HG02981 (cell line): ENCODE data around the gene SATB2.

Experiments
- ATAC-seq: cut with Tn5 transposase; IDR thresholded peaks from one replicate; pipeline ENCODE4 v1.9.1; 2021; ENCODE audit warnings: mild to moderate bottlenecking, moderate library complexity; ENCODE audit not compliant: unreplicated experiment

Gene SATB2

GRCh38 chr2:199455210-199455544 is 2.6 kb downstream of the SATB2 start:
- no peak for ATAC-seq

GRCh38 chr2:199452991-199453379 is 4.8 kb downstream of the SATB2 start:
- no peak for ATAC-seq

- ATAC-seq: no peak
These were observed 5.3 kb downstream of the SATB2 start for GRCh38 chr2:199452260-199452990.

GRCh38 chr2:199449956-199450355 is 7.8 kb downstream of the SATB2 start:
- no peak for ATAC-seq

- no peak for ATAC-seq
These were observed 8.3 kb downstream of the SATB2 start for GRCh38 chr2:199449455-199449854.

GRCh38 chr2:199446996-199447576 is 10.7 kb downstream of the SATB2 start:
- ATAC-seq: no peak

- ATAC-seq: no peak
These were observed 13.0 kb downstream of the SATB2 start for GRCh38 chr2:199444749-199445148.

- no peak for ATAC-seq
These were observed 14.1 kb downstream of the SATB2 start for GRCh38 chr2:199443589-199444130.

- no peak for ATAC-seq
These were observed 15.6 kb downstream of the SATB2 start for GRCh38 chr2:199442173-199442572.

- ATAC-seq: no peak
These were observed 16.0 kb downstream of the SATB2 start for GRCh38 chr2:199441759-199442158.

- no peak for ATAC-seq
These were observed 17.6 kb downstream of the SATB2 start for GRCh38 chr2:199440118-199440517.

GRCh38 chr2:199439542-199439941 is 18.2 kb downstream of the SATB2 start:
- ATAC-seq: no peak

- no peak for ATAC-seq
These were observed 18.7 kb downstream of the SATB2 start for GRCh38 chr2:199439066-199439465.

GRCh38 chr2:199434555-199434954 is 23.2 kb downstream of the SATB2 start:
- ATAC-seq: no peak

GRCh38 chr2:199433204-199433832 is 24.4 kb downstream of the SATB2 start:
- ATAC-seq: no peak

- no peak for ATAC-seq
These were observed 26.0 kb downstream of the SATB2 start for GRCh38 chr2:199431746-199432213.

GRCh38 chr2:199430214-199430613 is 27.5 kb downstream of the SATB2 start:
- ATAC-seq: no peak

GRCh38 chr2:199428291-199428690 is 29.4 kb downstream of the SATB2 start:
- ATAC-seq: no peak

GRCh38 chr2:199424160-199424559 is 33.6 kb downstream of the SATB2 start:
- ATAC-seq: no peak

- ATAC-seq: no peak
These were observed 38.3 kb downstream of the SATB2 start for GRCh38 chr2:199419428-199419827.

GRCh38 chr2:199414465-199414864 is 43.3 kb downstream of the SATB2 start:
- no peak for ATAC-seq

GRCh38 chr2:199414001-199414400 is 43.7 kb downstream of the SATB2 start:
- no peak for ATAC-seq
